ENCODE data around the gene JUND.

JUND gene

DNA sequence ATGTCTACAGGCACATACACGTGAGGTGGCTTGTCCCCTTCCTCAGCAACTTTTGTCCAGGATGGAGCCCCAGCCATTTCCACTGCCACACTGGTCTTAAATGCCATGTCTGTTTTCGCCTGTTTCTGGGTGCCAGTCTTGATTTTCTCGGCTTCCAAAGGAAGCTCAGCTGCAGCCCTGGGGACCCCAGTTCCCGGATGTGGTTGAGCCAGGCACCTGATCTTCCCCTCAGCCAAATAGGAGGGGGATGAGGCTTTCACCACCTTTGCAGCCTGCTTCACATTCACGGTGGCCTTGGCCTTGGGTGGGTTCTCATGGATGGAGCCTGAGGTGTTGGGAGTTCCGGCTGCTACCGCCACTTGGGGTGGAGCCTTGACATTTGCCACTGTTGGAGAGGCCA lies 15.8 kb downstream of the JUND start:
- DNase-seq (ENCODE audit: low spot score), result no peak
- TF ChIP-seq, protein P1, sequence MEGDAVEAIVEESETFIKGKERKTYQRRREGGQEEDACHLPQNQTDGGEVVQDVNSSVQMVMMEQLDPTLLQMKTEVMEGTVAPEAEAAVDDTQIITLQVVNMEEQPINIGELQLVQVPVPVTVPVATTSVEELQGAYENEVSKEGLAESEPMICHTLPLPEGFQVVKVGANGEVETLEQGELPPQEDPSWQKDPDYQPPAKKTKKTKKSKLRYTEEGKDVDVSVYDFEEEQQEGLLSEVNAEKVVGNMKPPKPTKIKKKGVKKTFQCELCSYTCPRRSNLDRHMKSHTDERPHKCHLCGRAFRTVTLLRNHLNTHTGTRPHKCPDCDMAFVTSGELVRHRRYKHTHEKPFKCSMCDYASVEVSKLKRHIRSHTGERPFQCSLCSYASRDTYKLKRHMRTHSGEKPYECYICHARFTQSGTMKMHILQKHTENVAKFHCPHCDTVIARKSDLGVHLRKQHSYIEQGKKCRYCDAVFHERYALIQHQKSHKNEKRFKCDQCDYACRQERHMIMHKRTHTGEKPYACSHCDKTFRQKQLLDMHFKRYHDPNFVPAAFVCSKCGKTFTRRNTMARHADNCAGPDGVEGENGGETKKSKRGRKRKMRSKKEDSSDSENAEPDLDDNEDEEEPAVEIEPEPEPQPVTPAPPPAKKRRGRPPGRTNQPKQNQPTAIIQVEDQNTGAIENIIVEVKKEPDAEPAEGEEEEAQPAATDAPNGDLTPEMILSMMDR (IDR thresholded peaks at IDR 0.05; ENCODE audit: extremely low read depth, missing control alignments), result no peak

DNA sequence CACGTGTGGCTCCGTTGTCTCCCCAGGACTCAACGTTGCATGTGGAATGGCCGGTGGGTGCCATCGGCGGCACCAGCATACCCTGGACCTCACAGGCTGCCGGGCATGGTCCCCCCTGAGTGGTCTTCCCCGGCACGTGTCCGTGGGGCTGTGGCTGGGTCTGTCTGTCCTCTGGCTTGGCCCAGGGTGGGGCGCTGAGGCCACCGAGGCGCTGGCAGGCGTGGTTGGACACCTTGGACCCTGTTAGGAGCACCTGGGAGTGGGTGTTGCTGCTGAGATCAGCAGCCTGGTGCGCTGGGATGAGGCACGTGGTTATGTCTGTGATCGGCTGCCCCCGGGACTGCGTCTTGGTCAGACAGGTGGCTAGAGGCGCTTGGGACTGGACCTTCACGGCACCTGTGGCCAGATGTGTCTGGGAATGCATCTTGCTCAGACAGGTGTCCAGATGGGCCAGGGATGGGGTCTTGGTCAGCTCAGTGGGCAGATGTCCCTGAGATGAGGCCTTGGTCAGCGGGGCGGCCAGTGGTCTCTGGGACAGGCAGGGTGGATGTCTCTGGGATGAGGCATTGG lies 16.4 kb downstream of the JUND start:
- DNase-seq (ENCODE audit: low spot score), result no peak
- TF ChIP-seq, protein P1 (IDR thresholded peaks at IDR 0.05; ENCODE audit: extremely low read depth, missing control alignments), result no peak

DNA sequence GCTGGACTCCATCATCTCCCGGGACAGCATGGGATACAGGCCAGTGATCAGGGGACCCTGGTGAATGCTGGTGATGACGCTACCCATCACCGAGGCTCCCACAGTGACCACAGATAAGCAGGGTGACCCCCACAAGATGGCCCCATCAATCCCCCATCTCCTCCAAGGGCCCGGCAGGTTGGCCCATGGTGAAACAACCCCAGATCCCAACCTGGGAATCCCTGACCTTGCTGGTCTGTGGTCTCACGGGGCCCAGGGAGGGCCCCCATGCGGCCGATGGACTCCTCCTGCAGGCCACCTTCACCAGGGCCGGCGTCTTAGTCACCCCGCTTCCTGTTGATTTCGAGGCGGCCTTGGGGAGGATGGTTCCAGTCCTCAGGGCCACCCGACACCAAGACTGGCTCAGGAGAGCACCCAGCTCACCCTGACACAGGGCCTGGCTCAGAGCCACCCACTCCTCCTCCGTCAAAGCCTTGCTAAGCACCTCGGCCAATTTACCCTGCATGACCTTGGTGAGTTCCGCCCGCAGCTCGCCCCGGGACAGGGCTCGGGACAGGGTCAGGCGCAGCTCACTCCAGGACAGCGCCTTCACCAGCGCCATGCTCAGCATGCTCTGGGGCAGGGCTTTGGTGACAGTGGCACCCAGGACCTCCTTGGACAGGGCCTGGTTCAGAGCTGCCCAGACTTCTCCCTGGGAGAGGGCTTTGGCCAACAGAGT lies 17.1 kb downstream of the JUND start:
- no peak for DNase-seq (ENCODE audit: low spot score)
- TF ChIP-seq, protein P1 (IDR thresholded peaks at IDR 0.05; ENCODE audit: extremely low read depth, missing control alignments), result no peak

DNA sequence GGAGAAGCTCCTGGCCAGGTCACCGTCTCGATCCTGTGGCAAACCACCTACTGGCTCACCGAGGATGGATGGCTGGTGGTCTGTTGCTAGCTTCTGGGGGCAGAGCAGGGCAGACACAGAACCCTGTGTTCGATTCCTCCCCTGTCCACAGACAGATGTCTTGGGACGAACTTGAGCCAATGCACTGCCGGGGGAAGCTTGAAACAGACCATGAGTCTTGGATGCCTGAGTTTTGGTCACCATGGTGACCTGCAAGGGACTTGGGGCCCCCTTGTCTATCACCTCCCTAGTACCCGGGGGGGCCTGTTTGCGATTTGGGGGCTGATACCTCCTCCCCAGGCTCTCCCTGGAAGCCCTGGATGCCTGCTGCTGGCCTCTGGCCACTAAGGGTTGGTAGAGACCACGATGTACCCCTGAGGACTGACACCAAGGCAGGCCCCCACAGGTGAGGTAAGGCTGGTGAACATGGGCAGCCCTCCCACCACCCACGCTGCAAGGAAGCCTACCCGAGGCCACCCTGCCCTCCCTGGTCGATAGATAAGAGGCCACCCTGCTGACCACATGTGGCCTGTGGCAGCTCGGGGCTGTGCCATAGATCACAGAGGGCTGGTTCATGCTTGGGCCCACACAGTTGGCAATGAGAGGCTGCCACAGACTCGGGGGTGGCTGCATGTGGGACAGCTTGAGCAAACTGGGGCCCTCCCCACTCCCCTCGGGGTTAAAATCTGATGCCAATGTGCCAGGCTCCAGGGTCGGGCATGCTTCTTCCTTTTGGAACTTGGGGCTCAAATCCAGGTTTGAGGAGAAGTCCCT lies 17.9 kb downstream of the JUND start:
- TF ChIP-seq, protein P1 (IDR thresholded peaks at IDR 0.05; ENCODE audit: extremely low read depth, missing control alignments), result no peak
- DNase-seq (ENCODE audit: low spot score), result no peak

DNA sequence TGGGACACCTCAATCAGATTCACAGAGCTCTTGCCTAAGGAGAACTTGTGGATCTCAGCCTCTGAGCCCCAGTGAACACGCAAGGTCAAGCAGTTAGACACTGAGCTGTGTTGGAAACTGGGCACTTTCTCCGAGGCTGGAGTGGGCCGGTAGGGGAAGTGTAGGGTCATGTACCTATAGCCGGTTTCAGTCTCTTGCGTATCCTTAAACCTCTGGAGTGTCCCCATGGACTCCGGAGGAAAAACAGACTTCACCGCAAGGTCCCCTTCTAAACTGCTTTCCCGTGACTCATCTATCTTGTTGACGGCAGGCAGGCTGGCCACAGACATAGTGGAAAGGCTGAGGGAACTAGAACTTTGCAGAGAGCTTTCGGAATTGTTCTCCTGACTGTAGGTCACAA lies 18.5 kb downstream of the JUND start:
- no peak for DNase-seq (ENCODE audit: low spot score)
- TF ChIP-seq, protein P1 (IDR thresholded peaks at IDR 0.05; ENCODE audit: extremely low read depth, missing control alignments), result no peak

DNA sequence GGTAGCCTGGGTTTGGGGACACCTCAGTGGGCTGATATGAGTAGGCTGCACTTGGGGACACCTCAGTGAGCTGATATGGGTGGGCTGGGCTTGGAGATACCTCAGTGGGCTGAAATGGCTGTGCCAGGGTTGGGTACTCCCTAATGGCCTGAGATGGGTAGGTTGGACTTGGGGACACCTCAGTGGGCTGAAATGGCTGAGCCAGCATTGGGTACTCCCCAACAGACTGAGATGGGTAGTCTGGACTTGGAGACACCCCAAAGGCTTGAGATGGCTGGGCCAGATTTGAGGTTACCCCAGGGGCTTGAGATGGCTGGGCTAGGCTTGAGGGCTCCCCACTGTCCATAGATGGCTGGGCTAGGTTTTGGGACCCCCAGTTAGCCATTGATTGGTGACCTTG lies 19.3 kb downstream of the JUND start:
- no peak for DNase-seq (ENCODE audit: low spot score)
- TF ChIP-seq, protein P1 (IDR thresholded peaks at IDR 0.05; ENCODE audit: extremely low read depth, missing control alignments), result no peak

DNA sequence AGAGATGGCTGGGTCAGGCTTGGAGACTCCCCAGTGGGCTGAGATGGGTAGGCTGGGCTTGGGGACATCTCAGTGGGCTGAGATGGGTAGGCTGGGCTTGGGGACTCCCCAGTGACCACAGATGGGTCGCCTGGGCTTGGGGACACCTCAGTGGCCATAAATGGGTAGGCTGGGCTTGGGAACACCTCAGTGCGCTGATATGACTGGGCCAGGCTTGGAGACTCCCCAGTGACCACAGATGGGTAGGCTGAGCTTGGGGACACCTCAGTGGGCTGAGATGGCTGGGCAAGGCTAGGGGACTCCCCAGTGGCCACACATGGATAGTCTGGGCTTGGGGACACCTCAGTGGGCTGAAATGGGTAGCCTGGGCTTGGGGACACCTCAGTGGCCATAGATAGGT lies 19.9 kb downstream of the JUND start:
- DNase-seq (ENCODE audit: low spot score), result no peak
- TF ChIP-seq, protein P1 (IDR thresholded peaks at IDR 0.05; ENCODE audit: extremely low read depth, missing control alignments), result no peak
